Endothelial cell of umbilical vein (primary cell): ENCODE results near the gene SAYSD1.

ENCODE experiments used
- POLR2A ChIP-seq: IDR thresholded peaks from 2 replicates; pipeline ENCODE4 v1.6.1; 2012; ENCODE audit warnings: low read depth, mild to moderate bottlenecking, control low read depth, low read length
- POLR2AphosphoS5 ChIP-seq: IDR thresholded peaks from 2 replicates; pipeline ENCODE4 v1.6.1; 2012; ENCODE audit warnings: low read depth, mild to moderate bottlenecking, control low read depth, low read length, moderate library complexity; ENCODE audit not compliant: insufficient read depth
- TF ChIP-seq, protein P1 (sequence below), 2 donors: IDR thresholded peaks; 1 replicate in 1 of 2; 2 replicates in 1 of 2; pipeline ENCODE4 v1.5.1; 2011; ENCODE audit warnings: low read length in 2 of 2, mild to moderate bottlenecking in 2 of 2, moderate library complexity in 2 of 2, control low read depth in 1 of 2, inconsistent platforms in 1 of 2, low read depth in 1 of 2; ENCODE audit not compliant: insufficient read depth in 1 of 2; ENCODE audit errors: extremely low read depth in 1 of 2

- TF ChIP-seq, protein P1, sequence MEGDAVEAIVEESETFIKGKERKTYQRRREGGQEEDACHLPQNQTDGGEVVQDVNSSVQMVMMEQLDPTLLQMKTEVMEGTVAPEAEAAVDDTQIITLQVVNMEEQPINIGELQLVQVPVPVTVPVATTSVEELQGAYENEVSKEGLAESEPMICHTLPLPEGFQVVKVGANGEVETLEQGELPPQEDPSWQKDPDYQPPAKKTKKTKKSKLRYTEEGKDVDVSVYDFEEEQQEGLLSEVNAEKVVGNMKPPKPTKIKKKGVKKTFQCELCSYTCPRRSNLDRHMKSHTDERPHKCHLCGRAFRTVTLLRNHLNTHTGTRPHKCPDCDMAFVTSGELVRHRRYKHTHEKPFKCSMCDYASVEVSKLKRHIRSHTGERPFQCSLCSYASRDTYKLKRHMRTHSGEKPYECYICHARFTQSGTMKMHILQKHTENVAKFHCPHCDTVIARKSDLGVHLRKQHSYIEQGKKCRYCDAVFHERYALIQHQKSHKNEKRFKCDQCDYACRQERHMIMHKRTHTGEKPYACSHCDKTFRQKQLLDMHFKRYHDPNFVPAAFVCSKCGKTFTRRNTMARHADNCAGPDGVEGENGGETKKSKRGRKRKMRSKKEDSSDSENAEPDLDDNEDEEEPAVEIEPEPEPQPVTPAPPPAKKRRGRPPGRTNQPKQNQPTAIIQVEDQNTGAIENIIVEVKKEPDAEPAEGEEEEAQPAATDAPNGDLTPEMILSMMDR (IDR thresholded peaks at IDR 0.05; ENCODE audit: extremely low read depth in 1 of 2, insufficient read depth in 1 of 2, low read depth in 1 of 2, low read length in 2 of 2) = no peak
- TF ChIP-seq POLR2A (no peak), POLR2AphosphoS5 (no peak)
These were observed 14.6 kb downstream of the SAYSD1 start for GRCh38 chr6:39100358-39100757.
